ENCODE data around the gene P2RY11.

P2RY11 gene

DNA sequence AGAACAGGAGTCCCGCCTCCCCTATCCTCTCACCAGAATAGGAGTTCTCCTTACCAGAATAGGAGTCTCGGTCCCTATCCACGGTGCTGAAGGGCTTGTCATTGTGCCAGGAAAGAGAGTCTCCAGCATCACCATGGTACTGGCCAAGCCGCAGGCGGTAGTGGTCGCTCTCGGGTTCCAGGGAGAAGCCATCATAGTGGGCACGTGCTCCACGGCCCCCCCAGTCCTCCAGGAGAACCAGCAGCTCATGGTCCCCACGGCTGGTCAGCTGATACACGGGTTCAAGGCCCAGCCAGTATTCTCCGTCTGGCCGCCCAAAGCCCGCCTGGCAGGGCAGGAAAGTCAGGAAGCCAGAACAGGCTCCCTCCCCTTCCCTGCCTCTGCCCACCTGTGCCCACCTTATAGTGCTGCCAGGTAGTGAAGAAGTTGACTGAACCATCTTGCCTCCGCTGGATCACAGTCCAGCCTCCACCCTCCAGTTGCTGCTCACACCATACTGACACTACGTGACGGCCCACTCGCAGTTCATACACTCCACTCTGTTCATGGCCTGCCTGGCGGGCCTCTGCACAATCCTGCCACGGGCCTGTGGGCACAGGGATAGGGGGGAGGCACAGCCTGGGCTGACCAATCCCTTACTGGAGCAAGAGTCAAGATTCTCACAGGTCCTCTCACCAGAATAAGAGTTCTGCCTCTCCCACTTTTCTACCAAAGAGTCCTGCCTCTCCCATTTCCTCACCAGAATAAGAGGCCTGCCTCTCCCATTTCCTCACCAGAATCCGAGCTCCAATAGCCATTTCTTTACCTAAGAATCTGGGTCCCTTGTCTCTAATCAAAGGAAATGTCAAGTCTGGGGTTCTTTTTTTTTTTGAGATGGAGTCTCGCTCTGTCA, 18.0 kb upstream of the P2RY11 start:
- DNase-seq: no peak

DNA sequence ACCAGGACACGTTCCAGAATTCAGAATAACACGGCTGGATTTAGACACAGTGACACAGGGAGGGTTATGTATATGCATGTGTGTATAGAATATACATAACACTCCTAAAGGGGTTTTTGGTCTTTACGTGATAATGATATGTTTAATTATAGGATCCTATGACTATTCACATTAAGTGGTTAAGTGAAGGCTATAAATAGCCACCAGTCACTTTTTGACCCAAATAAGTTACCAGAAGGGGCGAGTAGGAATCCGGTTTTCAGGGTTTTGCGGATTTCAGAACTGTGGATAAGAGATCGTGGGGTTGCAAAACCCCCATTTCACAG, 15.9 kb upstream of the P2RY11 start:
- DNase-seq: no peak

DNA sequence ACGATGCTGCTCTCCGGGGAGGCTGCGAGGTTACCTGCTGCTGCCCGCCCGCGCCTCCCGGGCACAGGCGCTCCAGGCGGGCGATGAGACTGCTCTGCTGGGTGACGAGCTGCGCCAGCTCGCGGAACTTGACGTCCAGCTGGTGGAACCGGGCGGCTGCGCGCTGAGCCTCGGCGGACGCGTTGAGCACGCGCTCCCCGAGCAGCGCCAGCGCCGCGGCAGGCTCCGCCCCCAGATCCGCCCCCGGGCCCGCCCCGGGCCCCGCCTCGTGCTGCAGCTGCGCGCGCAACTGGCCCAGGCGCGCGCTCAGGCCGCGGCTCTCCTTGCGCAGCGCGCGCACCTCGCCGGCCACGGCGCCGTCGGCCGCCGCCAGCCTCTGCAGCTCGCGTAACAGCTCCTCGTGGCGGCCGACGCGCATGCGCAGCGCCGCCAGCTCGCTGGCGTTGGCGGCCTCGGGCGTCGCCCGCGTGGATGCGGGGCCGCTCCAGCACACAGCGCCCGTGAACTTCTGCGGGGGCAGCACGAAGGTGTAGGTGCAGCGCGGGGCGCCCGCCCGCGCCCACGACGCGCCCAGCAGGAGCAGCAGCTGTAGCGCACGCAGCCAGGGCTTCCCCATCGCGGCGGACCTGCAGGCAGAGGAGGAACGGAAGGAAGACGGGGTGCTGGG, 15.4 kb upstream of the P2RY11 start:
- DNase-seq: peak; percentile 80

DNA sequence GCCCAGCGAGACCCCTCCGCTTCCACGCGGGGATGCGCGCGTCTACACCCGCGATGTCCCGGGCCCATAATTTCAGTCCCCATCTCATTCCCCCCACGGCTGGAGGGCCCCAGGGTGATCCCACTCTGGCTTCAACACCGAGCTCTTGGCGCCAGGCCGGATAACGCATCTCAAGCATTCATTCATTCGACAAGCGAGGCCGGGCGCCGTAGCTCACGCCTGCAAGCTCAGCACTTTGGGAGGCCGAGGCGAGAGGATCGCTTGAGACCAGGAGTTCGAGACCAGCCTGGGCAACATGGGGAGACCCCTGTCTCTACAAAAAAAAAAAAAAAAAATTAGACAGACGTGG, 14.9 kb upstream of the P2RY11 start:
- no peak for DNase-seq

DNA sequence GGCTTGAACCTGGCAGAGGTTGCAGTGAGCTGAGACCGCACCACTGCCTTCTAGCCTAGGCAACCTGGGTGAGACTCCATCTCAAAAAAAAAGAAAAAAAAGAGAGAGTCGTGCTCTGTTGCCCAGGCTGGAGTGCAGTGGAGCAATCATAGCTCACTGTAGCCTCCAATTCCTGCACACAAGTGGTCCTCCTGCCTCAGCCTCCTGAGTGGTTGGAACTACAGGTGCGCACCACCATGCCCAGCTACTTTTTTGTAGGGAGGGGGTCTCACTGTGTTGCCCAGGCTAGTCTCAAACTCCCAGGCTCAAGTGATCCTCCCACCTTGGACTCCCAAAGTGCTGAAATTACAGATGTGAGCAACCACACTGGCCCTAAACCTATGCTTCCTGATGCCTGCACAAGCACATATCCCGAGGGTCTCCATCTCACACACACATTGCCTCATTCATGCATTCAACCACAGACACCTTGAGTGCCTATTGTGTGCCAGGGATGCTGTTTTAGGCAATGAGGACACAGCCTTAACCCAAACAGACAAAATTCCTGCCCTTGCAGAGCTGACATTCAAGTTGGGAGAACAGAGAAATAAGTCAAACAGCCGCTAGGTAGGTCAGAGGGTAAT, 11.2 kb upstream of the P2RY11 start:
- DNase-seq: no peak

DNA sequence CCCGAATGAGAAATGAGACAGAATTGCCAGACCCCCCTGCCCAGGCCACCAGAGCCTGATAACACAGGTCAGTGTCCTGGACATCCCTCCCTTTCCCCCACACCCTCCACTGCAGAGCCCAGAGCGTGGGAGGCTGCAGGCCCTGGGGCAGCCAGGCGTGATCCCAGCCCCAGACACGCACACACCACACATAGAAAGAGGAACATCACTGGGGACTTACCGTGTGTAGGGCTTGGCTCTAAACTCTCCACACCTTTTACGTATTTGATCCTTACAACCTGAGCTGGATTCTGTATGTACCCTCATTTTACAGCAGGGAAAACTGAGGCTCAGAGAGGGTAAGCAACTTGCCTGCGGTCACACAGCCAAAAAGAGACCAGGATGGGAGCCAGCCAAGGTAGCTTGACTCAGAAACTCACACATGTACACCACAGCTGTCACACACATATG, 8.7 kb upstream of the P2RY11 start:
- DNase-seq: no peak

DNA sequence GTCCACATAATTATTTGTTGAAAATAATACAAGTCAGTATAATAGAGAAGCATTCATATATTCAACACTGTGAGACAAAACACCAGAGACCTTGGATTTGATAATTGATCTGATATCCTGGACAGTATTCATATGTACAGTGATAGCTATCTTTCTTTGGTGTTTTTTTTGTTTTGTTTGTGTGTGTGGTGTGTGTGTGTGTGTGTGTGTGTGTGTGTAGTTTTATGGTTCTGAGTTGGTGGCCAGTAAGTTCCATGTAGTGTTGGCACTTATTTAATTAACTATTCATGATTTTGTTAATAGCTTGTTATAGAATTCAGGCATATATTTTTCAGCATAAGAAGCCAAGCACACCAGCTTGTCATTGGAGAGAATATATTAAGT, 7.4 kb upstream of the P2RY11 start:
- no peak for DNase-seq

DNA sequence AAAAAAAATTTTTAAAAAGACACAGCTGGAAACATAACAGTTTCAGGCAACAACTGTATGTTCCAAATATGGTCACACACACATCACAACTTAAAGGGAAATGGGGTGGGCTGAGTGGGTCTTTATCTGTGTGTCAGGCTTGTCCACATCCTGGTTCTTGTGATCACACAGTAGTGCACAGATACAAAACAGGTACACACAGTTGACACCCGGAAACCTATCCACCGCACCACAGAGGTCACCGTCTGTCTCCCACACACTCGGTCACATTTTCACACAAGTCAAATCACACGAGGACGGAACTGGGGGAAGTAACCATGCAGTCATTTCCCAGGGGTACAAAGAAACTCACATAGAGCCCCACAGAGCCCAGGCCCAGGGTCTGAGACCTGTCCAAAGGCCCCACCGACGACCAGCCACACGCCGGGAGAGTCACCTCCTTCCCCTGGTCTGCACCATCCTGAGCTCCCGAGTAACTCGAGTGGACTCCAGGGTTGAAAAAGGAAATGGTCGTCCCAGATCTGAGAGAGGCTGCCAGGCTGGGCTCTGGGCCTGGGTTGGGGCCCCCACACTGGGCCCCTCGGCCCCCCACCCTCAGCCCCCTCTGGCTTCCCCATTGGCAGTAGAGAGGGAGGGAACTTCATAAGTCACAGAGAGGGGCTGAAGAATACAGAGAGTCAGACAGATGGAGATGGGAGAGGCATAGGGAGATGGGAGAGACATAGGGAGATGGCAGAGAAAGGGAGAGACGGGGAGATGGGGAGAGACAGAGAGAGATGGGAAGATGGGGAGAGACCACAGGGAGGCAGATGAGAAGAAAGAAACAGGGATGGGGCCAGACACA, 6.6 kb upstream of the P2RY11 start:
- peak; percentile 78 for DNase-seq

DNA sequence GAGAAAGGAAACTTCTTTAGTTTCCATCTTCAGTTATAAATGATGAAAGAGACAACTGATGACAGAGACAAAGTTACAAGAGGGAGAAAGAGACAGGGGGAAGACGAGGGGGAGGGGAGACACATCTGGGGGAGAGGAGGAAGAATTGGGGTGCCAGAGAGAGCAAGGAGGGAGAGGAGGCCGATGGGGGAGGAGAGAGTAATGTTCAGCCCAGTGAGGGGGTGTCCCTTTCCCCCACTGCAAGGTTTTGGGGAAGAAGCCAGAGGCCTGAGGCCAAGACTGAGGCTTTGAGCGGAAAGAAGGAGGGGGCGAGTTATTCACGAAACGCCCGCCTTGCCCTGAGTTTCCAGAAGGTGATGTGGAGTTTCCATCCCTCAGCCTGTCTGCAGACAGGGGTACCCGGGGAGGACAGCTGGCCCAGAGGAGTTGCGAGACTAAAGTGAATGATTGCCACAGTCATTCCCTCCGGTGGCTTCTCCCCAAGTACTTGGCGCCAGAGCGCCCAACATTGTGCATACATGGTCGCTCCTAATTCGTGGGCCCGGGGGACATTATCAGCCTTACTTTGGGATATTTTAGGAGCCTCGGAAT, 5.9 kb upstream of the P2RY11 start:
- peak; percentile 53 for DNase-seq

DNA sequence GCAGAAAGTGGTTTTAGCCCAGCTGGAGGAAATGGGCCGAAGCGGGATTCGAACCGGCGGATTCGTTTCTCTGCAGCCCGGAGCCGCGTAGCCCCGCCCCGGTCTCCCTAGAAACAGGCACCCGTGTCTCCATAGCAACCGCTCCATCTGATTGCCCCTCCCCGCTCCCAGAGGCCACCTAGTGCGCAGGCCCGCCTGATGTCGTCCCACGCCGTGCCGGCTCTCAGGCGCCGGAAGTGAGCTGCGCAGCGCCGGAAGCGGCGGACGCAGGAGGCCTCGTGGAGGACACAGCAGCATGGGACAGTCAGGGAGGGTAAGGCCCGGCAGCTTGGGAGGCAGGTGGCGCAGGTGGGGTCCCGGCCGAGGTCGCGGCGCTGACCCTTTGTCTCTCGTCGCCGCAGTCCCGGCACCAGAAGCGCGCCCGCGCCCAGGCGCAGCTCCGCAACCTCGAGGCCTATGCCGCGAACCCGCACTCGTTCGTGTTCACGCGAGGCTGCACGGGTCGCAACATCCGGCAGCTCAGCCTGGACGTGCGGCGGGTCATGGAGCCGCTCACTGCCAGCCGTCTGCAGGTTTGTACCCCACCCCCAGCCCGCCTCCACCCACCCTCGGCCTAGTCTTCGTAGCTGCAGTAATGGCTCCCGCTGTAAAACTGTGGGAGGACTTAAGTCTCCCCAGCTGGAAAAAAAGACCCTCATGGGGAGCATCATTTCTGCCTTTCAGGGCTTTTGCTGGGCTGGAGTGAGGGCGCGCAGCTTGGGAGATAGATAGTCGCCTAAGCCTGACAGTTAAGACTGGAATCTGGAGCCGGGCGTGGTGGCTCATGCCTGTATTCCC, 5.2 kb upstream of the P2RY11 start, which contains the start of gene PPAN:
Gene PPAN (plus strand): TSS at position 263 of the 837 bp plus-strand sequence. CDS start 33 bp downstream, at position 296.
- DNase-seq: peak; percentile 97

DNA sequence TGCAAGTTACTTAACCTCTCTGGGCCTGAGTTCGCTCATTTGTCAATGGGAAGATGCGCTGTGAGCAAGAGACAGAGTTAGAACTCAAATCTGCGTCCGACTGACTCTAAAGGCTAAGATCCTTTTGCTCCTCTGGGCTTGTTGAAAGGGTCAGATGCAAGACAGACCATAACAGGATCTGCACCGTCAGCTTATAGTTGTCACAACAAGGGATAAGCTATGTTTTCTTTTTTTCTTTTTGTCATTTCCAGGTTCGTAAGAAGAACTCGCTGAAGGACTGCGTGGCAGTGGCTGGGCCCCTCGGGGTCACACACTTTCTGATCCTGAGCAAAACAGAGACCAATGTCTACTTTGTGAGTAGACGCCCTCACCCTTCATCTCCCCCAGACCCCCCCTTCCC, 4.2 kb upstream of the P2RY11 start:
- DNase-seq: no peak

DNA sequence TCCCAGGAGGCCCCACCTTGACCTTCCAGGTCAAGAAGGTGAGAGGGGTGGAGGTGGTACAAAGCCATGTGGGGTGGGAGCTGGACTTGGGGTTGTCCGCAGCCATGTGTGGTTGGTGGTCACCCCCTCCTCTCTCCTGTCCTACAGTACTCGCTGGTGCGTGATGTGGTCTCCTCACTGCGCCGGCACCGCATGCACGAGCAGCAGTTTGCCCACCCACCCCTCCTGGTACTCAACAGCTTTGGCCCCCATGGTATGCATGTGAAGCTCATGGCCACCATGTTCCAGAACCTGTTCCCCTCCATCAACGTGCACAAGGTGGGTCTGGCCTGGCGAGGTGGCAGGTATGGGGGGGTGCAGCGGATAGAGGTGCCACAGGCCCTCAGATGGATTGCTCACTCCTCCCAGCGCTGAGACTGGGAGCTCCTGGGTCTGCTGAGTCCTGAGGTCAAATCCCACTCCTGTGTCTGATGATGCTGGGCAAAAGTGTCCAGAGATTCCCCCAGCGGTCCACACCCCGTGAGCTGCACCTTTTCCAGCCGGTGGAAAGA, 3.6 kb upstream of the P2RY11 start:
- DNase-seq: no peak

DNA sequence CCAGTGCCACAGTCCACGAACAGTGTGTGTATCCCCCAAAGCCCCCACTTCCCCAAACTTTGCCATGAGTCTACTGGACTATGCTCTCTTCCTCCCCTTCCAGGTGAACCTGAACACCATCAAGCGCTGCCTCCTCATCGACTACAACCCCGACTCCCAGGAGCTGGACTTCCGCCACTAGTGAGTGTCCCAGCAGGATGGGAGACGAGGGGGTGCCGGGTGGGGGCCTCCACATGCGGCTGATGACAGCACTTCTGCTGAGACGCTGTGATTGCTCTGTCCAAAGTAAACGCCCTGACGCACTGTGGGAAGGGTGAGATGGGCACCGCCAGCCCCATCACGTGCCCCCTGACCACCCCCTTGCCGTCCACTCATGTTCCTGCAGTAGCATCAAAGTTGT, 2.0 kb upstream of the P2RY11 start:
- DNase-seq: no peak

DNA sequence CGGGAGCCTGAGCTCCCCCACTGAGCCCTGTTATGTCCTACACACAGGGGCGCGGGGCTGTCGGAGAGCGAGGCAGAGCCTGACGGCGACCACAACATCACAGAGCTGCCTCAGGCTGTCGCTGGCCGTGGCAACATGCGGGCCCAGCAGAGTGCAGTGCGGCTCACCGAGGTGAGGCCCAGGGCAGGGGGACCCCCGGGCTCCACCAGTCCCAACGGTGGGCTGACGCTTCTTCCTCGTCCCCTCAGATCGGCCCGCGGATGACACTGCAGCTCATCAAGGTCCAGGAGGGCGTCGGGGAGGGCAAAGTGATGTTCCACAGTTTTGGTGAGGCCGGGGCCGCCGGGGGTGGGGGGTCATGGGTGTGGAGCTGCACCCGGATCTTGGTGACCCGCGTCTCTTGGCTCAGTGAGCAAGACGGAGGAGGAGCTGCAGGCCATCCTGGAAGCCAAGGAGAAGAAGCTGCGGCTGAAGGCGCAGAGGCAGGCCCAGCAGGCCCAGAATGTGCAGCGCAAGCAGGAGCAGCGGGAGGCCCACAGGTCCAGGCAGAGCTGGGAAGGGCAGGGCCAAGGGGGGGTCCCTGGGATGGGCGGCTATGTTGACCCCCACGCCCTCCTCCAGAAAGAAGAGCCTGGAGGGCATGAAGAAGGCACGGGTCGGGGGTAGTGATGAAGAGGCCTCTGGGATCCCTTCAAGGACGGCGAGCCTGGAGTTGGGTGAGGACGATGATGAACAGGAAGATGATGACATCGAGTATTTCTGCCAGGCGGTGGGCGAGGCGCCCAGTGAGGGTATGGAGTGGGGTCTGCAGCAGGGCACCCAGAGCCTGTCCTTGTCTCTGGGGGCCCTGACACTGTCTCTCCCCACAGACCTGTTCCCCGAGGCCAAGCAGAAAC, 1.2 kb upstream of the P2RY11 start:
- no peak for DNase-seq

DNA sequence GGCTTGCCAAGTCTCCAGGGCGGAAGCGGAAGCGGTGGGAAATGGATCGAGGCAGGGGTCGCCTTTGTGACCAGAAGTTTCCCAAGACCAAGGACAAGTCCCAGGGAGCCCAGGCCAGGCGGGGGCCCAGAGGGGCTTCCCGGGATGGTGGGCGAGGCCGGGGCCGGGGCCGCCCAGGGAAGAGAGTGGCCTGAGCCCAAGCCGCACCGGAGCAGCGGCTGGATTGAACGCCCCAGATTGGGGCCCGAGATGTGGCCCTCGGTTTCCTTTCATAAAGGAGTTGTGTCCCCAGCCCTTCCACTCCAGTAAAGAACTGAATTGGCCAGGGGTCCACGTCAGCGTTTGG, 548 bp upstream of the P2RY11 start:
- DNase-seq: no peak

DNA sequence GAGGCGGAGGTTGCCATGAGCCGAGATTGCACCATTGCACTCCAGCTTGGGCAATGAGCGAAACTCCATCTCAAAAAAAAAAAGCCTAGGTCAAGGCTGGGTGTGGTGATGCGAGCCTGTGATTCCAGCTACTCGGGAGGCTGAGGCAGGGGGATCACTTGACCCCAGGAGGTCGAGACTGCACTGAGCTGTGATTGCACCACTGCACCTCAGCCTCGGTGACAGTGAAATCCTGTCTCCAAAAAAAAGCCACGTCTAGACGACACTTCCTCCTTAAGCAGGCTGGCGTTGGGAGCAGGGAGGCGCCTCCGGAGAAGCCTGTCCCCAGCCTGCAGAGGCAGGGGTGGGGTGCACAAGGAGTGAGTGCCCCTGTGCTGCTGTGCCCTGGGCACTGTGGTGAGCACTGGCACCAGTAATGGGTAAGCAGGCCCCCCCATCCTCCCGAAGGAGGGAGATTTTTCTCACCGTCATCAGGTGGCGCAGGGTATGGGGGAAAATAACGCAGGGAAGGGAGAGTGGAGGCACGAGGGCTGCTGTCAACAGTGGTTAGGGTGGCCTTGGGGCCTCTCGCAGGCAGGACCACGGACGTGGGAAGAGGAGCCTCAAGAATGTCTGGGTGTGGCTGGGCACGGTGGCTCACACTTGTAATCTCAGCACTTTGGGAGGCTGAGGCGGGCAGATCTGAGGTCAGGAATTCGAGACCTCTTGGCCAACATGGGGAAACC, 706 bp downstream of the P2RY11 start:
- DNase-seq: peak; percentile 46

DNA sequence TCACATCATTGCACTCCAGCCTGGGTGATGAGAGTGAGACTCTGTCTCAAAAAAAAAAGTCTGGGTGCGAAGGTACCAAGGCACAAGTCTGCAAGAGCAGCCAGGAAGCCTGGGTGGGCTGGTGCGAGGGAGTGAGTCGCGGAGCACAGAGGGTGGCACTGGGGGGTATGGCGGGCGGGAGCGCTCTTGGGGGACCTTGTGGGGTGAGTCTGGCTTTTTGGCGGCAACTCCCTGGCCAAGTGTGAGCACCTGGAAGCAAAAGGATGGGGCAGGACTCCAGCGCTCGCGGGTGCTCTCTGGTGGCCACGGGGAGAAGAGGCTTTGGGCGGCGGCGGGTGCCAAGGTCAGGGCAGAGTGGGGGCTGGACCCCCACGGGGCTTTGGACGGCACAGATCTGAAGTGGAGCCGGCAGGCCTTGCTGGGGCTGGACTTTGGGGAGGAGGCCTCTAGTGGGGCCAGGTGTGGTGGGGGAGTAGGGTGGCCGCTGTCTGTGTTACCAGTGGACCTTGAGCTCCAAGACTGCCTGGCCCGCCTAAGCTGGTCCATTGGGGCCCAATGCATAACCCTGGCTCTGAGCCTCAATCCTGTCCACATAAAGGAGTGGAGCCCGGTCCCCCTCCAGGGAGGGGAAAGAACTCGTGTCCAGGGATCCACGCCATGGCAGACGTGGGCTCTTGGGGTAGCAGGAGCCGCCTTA, 1.6 kb downstream of the P2RY11 start:
- DNase-seq: peak; percentile 58

DNA sequence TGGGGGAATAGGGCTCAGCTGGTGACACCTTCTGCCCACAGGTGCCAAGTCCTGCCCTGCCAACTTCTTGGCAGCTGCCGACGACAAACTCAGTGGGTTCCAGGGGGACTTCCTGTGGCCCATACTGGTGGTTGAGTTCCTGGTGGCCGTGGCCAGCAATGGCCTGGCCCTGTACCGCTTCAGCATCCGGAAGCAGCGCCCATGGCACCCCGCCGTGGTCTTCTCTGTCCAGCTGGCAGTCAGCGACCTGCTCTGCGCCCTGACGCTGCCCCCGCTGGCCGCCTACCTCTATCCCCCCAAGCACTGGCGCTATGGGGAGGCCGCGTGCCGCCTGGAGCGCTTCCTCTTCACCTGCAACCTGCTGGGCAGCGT, 2.1 kb downstream of the P2RY11 start:
- no peak for DNase-seq

All from effector CD4-positive, alpha-beta T cell (primary cell).